Measurements from ENCODE around the gene RAD51B. TPM values are rescaled to one million over a fixed set of nuclear protein-coding genes. Genes with fewer than 3 reads are reported as not detected.
"Not testable (repeated sequence)": the region's sequence is repeated elsewhere in the genome, so short reads cannot be mapped to it uniquely, and the experiment has no call there.

RAD51B gene
- total RNA-seq, 1 experiment from 2014 or later: 103 TPM

DNA sequence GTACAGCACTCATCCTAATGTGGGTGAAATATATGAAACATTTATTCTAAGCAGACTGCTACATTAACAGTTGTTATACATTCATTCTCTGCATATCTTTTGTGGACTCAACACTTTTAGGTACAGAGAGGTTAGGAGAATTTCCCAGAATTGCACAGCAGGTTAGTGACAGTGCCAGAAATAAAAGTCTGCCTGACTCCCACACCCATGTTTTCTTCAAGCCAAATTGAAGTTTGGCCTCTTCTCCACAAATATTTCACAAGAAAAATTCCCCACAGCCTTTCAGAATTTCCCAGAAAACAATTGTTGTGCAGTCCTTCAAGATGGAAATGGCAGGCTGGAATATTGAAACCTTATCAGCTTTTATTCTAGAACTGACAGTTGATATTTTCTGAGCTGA is 464.8 kb downstream of the RAD51B start:
- in situ Hi-C loops (cut with HindIII; ENCODE audit: low sequenced_read_pairs): no loop called here

DNA sequence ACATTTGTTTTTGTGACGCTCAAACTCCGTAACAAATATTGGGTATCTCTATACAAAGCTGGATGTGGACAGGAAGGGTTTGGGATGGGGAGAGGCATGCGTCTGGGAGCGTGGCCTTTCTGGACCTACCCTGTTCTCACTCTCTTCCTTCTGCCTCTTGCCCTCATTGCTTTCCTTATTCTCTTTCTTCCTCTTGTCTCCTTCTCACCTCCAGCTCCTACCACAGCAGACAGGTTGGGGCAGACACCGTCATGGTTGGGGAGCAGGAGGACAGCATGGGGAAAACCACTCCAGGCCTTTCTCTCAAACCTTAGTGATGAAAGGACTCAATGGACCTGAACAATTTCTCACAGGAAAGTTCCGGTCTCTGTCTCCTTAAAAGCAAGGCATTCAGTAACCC is 465.3 kb downstream of the RAD51B start:
- in situ Hi-C loops (cut with HindIII; ENCODE audit: low sequenced_read_pairs): no loop called here
- no peak for DNase-seq (ENCODE audit: low spot score)

More for the DNA sequence above, 464.8 kb downstream of the RAD51B start:
- DNase-seq (ENCODE audit: low spot score): no peak

DNA sequence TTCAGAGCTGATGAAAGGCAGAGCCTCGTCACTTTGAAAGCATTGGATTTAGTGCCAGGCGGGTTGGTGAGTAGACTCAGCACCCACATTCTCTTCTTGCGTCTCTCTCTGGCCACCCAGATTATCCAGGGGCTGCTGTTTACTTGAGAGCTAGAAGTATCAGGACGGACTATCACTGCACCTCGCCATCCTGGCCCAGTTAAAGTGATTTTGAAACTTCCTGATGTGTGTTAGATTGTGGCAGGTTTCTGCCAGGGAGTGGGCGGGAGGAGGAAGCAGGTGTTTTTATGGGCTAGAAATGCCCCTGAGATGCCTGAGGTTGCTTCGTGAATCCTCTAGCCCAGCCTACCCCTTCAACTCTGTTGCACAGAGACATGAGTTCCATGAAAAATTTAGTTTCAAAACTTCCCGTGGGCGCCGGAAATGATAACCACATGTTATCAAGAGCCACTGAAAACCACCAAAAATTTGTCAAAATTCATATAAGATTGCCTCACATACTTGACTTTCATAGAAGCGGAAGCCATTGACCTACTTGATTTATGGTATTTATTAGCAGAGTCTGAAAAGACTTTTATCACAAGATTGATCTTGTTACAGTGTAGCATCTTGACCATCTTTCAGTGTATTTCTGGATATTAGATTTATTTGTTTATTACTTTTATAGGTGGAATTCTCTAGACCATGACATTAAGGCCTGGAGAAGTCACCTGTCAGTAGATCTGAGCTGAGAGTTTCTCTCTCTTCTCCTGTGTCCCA is 466.0 kb downstream of the RAD51B start:
- DNase-seq (ENCODE audit: low spot score): no peak
- in situ Hi-C loops (cut with HindIII; ENCODE audit: low sequenced_read_pairs): no loop called here

DNA sequence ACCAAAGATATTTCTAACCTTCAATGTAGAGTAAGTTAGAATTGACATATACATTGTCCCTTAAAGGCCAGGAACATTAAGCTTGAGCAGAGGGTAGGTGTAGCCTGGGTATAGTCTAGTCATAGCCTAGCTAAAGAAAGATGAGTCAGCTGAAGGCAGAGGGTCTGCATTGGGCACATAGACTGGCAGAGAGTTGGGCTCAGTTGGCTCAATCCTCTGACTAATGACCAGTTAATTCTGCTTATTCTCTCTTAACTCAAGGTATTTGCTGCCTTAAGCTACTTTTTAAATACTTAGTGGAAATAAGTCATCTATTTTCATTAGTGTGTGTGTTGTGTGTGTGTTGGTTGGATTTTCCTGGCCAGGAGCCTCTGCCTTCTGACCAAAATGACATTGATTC is 467.1 kb downstream of the RAD51B start:
- DNase-seq (ENCODE audit: low spot score): no peak
- in situ Hi-C loops (cut with HindIII; ENCODE audit: low sequenced_read_pairs): no loop called here

DNA sequence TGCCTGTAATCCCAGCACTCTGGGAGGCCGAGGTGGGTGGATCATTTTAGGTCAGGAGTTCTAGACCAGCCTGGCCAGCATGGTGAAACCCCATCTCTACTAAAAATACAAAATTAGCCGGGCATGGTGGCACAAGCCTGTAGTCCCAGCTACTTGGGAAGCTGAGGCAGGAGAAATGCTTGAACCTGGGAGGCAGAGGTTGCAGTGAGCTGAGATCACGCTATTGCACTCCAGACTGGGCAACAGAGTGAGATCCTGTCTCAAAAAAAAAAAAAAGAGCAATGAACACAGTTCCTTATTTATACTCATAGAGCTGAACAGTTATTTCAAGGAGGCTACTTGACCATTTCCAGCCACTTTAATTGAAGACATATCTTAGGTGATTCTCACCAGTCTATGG is 469.9 kb downstream of the RAD51B start:
- DNase-seq (ENCODE audit: low spot score); in situ Hi-C loops (cut with HindIII; ENCODE audit: low sequenced_read_pairs): not testable (repeated sequence)

DNA sequence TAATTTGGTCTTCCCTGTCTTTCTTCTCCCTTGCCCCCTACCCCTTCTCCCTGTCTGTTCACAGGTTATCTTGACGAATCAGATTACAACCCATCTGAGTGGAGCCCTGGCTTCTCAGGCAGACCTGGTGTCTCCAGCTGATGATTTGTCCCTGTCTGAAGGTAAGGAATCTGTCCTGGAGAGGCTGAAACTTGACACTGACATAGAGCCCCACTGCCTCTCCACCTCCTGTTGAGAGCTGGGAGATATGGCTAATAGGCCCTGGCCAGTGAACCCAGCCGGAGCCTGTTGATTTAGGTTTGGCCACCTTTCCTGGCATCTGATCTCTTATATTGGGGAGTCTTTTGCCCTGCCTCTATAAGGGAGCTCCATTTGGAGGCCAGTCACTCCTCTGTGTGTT is 472.2 kb downstream of the RAD51B start:
- in situ Hi-C loops (cut with HindIII; ENCODE audit: low sequenced_read_pairs): no loop called here
- no peak for DNase-seq (ENCODE audit: low spot score)

DNA sequence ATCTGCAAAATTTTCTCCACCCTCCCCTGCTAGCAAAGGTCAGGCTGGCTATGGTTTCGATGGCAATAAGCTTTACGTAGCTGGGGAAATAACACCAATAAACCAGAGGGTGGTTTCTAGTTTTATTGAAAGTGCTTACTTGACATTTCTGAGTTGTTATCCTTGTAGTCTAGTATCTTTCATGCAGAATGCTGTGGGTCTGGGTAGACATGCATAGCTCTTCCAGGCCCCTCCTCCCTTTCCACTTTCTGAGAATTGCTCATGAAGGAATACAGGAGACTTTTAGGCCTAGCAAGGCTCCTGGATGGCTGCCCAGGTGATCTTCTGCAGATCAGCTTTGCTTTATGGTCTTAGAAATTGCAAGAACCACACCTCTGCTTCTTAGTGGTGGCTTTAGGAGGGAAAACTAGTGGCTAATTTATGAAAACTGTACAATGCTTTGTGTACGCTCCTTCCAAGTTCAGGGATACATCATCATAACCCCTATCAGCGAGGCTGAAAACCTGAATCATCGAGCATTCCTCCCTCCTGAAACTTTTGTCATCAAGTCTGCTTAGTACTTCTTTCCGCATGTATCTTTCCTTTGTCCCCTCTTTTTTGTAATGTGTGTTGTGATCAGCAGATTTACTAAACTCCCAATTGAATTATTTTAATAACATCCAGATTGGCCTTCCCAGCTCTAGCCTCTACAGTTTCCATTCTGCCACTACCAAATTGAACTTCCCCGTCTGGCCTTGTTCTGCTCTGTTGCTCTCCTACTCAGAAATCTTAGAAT is 473.0 kb downstream of the RAD51B start:
- in situ Hi-C loops (cut with HindIII; ENCODE audit: low sequenced_read_pairs): no loop called here
- no peak for DNase-seq (ENCODE audit: low spot score)

DNA sequence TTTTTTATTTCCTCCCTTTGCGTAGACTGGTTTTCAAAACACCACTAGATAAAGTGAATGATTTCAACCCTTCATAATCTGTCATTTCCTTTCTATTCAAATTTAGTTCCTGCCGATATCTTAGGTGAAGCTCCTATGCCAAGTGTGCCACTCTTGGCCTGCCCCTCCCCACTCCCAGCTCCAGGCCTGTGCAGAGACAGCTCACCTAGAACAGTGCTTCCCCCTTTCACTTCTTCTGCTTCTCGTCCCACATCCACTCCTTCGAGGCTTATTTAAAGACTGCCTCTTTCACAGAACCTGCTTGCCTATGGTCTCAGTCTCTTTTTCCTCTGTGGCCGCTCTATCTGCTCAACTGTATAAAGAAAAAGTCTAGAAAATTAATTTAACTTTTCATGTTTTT is 473.8 kb downstream of the RAD51B start:
- in situ Hi-C loops (cut with HindIII; ENCODE audit: low sequenced_read_pairs): no loop called here
- DNase-seq (ENCODE audit: low spot score): no peak

DNA sequence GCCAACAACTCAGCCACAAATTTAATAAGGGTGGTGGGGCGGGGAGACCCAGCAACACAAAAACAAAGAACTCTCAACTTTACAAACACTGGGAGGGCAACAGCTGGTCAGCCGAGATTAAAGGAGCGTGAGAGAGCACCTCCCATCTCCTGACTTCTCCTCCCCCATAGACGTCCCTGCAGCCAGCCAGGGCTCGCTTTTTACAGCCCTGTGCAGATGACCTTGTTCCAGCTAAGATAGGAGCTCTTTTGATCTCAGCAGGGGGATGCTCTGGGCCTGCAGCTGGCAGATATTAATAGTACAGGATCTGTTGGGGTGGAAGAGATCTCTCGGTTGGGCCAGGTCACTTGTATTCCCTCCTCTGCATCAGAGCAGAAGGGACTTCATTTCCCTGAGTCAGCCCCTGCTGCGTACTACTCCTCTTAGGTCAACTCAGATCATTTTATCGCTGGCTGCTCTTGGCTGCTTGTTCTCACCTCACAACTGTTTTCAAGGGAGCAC is 475.8 kb downstream of the RAD51B start:
- in situ Hi-C loops (cut with HindIII; ENCODE audit: low sequenced_read_pairs): no loop called here
- DNase-seq (ENCODE audit: low spot score): no peak

DNA sequence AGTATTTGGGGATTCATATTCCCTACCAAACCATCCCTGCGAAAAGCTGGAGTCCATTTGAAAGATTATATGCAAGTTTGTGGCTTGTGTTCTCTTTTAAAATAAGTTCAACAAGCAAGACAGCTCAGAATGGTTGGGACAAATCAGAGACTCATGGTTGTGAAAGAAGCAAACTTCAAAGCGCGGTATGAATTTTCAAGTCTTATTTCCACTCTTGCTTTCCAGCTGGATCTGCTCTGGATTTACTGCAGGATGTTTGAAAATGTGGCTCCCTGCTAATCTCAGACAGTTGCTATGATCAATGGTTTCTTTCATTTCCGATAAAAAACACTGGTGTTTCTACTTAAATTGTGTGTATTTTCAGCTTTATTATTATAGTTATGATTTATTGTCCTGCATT is 477.5 kb downstream of the RAD51B start:
- in situ Hi-C loops (cut with HindIII; ENCODE audit: low sequenced_read_pairs): no loop called here
- DNase-seq (ENCODE audit: low spot score): no peak

DNA sequence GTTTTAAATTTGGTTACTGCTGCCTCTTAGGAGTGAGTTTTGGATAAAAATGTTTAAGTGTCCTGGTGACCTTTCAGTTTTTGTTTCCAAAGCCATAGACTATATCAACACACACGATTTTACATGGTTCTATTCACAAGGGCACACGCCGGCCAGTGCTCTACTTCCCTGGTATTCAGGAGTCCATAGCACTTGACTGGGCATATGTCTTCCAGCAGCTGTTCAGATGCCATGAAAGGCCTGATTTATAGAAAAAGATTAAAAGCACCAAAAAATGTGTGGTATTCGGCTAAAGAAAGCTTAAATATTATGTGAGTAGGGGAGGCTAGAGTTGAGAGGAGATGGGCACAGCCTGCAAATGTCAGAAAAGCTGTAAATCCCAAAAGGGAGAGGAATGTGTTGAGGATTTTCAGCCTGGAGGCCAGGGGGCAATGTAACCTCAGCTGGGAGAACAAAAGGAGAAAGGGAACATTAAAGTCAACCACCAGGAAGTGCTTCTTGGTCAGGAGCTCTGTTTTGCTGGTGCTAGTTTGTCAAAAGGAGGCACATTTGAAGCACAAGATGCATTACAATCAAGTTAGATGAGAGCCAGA is 478.4 kb downstream of the RAD51B start:
- no peak for DNase-seq (ENCODE audit: low spot score)
- in situ Hi-C loops (cut with HindIII; ENCODE audit: low sequenced_read_pairs): no loop called here

DNA sequence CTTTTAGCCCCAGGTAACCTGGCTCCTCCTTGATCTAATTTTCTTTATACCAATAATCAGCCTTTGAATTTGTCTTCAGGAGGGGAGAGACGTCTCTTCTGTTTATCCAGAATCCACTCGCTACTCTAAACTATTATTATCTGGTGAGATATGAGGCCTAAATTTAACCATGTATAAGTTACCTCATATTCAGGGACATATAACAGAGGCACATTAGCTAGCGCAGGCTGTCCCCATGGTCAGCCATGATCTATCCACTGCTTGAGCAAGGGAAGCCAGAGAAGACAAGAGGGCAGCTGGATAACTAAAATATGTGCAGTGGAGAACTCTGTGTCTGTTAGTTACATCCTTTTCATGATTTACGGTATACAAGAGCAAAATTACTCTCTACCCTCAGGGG is 481.0 kb downstream of the RAD51B start:
- in situ Hi-C loops (cut with HindIII; ENCODE audit: low sequenced_read_pairs): no loop called here
- no peak for DNase-seq (ENCODE audit: low spot score)

DNA sequence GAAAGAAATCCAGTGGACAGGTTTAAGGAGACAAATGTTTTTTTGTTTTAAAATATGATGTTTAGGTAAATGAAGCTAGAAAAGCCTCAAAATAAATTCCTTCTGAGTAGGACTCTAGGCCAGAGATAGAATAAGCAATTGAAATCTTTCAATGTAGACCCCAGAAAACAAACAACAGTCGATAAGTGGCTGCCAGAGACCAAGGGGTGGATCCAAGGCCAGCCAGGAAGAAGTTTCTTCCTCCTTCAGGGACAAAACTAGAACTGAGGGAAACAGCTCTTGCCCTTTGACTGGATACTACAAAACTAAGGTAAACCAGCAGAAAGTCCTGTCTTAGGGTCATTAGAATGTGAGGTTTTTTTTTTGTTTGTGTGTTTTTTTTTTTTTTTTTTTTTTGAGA is 481.6 kb downstream of the RAD51B start:
- in situ Hi-C loops (cut with HindIII; ENCODE audit: low sequenced_read_pairs): no loop called here
- DNase-seq (ENCODE audit: low spot score): no peak

DNA sequence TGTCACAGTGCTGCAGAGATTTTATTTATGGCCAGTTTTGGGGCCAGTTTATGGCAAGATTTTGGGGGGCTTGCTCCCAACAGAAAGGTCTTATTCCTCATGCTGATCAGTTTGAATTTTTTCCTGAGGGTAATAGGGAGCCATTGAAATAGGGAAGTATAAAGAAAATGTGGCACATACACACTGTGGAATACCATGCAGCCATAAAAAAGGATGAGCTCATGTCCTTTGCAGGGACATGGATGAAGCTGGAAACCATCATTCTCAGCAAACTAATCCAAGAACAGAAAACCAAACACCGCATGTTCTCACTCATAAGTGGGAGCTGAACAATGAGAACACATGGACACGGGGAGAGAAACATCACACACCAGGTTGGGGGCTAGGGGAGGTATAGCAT is 483.4 kb downstream of the RAD51B start:
- in situ Hi-C loops (cut with HindIII; ENCODE audit: low sequenced_read_pairs); DNase-seq (ENCODE audit: low spot score): not testable (repeated sequence)

DNA sequence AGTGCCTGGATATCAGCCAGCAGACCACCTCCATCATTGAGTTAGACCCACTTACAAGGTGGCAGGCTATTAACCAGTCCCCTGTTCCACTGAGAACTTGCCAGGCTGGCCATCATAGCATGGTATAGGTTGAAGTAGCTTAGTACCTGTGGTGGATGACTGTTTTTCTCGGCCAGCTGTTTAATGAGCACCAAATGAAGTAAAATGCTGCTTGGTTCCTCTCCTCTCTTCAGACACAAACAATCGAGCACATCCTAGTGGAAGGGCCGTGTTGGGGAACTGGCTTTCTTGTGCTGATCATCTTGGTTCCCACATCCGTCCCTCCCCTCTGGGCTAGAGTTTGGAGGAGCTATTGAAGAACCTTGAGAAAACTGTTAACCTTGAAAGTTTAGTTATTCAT is 486.2 kb downstream of the RAD51B start:
- in situ Hi-C loops (cut with HindIII; ENCODE audit: low sequenced_read_pairs): no loop called here
- no peak for DNase-seq (ENCODE audit: low spot score)

DNA sequence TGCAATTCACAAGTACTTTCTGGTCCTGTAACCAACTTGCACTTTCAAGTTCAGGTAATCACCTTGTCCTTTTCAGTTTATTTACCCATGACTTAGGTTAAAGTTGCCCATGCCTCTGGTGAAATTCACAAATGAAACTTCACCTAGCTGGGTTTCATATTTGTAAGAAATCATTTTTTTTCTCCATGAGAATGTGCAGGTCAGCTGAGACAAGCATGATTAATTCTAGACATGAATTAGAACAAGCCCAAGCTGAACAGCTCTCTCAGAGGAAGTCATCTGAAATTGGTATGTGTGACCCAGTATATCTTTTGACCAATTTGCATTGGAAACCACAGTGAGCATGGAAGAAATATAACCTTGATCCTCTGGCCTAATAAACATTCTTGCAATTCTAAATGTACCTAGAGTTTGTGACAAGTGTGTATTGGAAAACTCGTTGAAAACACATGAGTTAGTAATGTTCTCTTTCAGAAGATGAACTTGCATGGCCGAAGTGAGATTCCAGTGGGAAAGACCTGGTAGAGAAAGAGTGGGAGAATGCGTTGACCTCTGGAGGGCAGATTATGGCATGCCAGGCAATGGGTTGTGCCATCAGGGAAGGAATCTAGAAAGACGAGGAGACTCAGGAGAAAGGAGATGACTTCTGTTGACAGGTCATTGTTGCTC is 486.8 kb downstream of the RAD51B start:
- in situ Hi-C loops (cut with HindIII; ENCODE audit: low sequenced_read_pairs): no loop called here
- no peak for DNase-seq (ENCODE audit: low spot score)

DNA sequence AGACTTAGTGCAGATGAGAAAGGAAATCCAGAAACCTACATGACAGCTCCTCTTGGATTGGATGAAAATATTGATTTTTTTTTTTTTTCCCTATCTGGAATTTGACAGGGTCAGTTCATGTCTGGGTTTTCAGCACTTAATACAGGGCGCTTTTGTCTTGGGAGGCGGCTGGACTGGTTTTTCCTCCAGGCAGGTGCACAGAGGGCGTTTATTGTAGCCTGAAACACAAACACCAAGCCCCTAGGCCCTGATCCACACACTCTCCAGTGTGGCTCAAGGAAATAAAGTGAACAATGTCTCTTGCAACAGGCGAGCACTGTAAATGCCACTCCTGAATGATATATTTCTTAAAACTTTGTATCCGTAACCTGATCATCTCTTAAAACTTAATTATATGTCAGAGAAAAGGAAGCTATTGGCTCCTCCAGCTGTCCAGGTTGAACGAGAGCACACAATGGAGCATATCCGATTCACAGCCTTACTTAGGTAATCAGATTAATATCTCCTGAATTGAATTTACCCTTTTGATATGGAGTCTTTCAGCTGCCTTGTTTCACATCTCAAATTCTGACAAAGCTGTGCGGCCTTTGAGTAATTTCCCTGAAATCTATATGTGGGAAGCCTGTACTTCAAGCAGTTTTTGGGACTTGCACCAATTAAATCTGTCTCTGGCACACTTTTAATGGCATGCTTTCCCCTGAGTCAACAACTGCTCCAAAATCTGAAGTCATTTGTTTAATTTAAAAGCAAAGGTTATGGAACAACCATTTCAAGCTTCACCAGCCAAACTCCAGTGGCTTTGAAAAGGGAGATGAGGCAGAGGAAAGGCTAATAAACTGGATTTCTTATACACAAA is 487.6 kb downstream of the RAD51B start:
- in situ Hi-C loops (cut with HindIII; ENCODE audit: low sequenced_read_pairs): no loop called here
- no peak for DNase-seq (ENCODE audit: low spot score)

DNA sequence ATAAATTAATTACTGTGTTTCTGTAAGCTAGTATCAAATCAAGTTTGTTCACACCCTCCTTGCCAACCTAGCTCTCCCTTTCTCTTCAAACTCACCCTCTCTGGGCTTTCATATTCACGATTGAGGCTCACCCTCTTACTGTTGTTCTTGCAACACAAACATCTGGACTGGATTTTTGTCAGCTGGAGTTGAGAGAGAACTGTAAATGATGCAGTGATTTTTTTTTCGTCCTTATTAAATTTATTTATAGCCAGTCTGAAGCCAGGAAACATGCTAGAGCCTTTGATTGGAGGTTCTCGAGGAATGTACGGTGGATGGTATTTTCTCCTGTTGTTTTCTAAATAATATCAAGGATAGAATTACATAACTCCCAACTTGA is 488.2 kb downstream of the RAD51B start:
- DNase-seq (ENCODE audit: low spot score): no peak

More for the DNA sequence above, 488.2 kb downstream of the RAD51B start:
- in situ Hi-C loops (cut with HindIII; ENCODE audit: low sequenced_read_pairs): no loop called here
